ENCODE data around the gene ELL.

The ELL gene

GRCh38 chr19:18473003-18473705 is 48.7 kb downstream of the ELL start:
- no peak for DNase-seq (ENCODE audit: low read depth in 2 of 3, low spot score in 2 of 3)

- DNase-seq (ENCODE audit: low read depth in 2 of 3, low spot score in 2 of 3): no peak
Observed at GRCh38 chr19:18470787-18471186, 51.1 kb downstream of the ELL start.

DNA sequence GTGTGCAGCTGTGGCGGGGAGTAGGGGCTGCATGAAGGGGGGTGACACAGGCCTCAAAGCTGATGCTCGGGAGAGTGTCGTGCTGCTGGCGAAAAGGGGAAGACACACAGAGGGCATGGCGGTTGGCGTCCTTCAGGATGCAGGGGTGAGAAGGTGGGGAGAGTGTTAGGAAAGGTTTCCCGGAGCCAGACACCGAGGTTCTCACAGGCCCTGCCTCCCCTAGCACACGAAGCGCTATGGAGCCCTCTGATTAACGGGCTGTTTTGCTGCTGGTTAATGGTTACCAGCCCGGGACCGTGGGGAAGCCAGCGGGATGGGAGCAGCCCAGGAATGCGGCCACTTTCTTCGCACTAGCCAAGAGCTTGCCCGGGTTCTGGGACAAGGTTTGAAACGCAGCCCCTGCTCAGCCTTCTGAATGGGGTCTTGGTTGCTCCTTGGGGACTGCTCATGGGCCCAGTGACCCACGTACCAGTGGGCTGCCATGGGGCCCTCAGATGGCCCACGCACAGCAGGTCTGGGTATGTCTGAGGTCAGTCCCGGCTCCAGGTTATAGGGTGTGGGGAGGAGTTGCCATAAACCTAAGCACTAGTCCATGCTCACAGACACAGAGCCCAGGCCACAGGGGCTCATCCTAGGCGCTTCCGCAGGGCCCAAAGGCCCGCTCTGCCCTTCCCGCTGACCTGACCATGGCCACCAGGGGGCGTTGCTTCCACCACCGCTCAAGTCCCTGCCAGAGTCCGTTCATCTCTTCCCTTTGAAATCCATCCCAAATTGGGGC is 52.6 kb downstream of the ELL start:
- peak in 2 of 3 experiments; percentile 60 to 71 for DNase-seq (ENCODE audit: low read depth in 2 of 3, low spot score in 2 of 3)

DNA sequence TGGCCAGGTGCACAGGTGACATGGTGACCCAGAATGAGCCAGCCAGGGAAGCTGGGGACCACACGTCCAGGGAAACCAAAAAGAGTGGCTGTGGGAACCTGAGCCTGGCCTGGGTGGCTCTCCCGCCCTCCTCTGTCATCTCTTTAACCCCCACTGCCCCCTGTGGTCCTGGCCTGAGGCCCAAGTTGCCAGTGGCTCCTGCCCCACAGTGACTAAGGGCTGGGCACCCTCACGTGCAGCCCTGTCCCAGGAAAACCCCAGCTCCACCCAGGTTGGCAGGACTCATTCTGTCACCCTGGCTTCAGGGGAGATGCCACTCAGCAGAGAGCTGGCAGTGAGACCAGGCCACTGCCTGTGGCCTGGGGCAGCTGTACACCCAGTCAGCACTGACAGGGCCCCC is 53.4 kb downstream of the ELL start:
- no peak for DNase-seq (ENCODE audit: low read depth in 2 of 3, low spot score in 2 of 3)

GRCh38 chr19:18467978-18468377 is 53.9 kb downstream of the ELL start:
- no peak for DNase-seq (ENCODE audit: low read depth in 2 of 3, low spot score in 2 of 3)

- DNase-seq (ENCODE audit: low read depth in 2 of 3, low spot score in 2 of 3): no peak
Observed at GRCh38 chr19:18466354-18466753, 55.5 kb downstream of the ELL start.

GRCh38 chr19:18465964-18466339 is 55.9 kb downstream of the ELL start:
- DNase-seq (ENCODE audit: low read depth in 2 of 3, low spot score in 2 of 3): no peak

GRCh38 chr19:18465214-18465963 is 56.5 kb downstream of the ELL start:
- DNase-seq (ENCODE audit: low read depth in 2 of 3, low spot score in 2 of 3): no peak

DNA sequence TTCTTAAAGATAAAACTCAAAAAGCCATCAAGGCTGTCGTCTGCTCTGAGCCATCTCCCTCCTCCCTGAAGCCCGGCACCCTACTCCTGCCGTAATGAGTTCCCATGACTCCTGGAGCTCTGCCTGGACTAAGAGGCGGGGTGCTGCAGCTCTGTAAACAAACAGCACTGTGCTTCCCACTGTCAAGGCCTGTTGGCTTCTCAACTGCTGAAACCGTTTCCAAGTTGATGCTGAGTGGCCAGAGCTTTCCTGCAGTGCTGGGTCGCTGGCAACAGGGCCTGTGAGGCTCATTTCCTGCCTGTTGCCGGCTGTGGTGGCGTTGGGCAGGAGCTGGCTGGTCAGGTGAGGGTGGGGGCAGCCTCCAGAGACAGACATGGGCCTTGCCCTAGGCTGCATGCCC is 57.2 kb downstream of the ELL start:
- no peak for DNase-seq (ENCODE audit: low read depth in 2 of 3, low spot score in 2 of 3)

- DNase-seq (ENCODE audit: low read depth in 2 of 3, low spot score in 2 of 3): no peak
Observed at GRCh38 chr19:18461471-18461870, 60.4 kb downstream of the ELL start.

DNA sequence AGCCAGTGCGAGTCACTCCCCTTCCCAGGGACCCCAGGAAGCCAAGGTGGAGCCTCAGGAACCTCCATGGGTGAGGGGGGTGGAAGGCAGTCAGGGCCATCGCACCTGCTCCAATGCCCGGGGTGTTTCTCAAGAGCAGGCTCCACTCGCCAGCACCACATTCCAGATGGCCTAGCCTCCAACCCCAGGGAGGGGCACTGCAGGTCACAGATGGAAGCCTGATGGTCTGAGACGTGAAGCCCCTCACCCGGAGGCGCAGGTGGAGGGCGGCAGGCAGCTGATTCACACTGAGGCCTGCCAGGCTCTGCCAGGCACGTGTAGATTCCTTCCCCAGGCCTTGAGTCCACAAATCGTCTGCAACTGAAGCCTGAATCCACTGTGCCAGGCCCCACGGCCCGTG is 61.0 kb downstream of the ELL start:
- DNase-seq (ENCODE audit: low read depth in 2 of 3, low spot score in 2 of 3): no peak

- DNase-seq (ENCODE audit: low read depth in 2 of 3, low spot score in 2 of 3): no peak
Observed at GRCh38 chr19:18457483-18458331, 64.2 kb downstream of the ELL start.

- no peak for DNase-seq (ENCODE audit: low read depth in 2 of 3, low spot score in 2 of 3)
Observed at GRCh38 chr19:18456974-18457373, 64.9 kb downstream of the ELL start.

GRCh38 chr19:18456279-18456678 is 65.6 kb downstream of the ELL start:
- DNase-seq (ENCODE audit: low read depth in 2 of 3, low spot score in 2 of 3): no peak

GRCh38 chr19:18453269-18454024 is 68.4 kb downstream of the ELL start:
- DNase-seq (ENCODE audit: low read depth in 2 of 3, low spot score in 2 of 3): no peak

DNA sequence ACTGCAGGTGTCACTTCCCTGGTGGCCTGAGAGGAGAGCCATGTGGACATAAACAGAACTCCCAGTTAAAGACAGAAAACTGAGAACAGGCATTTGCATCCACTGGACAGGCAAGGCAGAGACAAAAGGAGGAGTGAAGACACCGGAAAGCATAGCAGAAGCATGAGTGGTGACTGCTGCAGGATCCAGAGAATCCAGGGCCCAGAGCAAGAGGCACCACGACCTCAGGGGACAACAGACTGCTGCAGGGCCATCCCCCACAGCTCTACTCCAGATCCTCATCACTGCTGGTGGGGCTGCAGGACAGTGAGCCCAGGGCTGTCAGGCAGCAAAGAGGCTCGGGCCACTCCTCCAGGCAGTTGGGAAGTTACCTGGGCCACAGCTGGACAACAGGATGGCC is 69.5 kb downstream of the ELL start:
- DNase-seq (ENCODE audit: low read depth in 2 of 3, low spot score in 2 of 3): no peak

DNA sequence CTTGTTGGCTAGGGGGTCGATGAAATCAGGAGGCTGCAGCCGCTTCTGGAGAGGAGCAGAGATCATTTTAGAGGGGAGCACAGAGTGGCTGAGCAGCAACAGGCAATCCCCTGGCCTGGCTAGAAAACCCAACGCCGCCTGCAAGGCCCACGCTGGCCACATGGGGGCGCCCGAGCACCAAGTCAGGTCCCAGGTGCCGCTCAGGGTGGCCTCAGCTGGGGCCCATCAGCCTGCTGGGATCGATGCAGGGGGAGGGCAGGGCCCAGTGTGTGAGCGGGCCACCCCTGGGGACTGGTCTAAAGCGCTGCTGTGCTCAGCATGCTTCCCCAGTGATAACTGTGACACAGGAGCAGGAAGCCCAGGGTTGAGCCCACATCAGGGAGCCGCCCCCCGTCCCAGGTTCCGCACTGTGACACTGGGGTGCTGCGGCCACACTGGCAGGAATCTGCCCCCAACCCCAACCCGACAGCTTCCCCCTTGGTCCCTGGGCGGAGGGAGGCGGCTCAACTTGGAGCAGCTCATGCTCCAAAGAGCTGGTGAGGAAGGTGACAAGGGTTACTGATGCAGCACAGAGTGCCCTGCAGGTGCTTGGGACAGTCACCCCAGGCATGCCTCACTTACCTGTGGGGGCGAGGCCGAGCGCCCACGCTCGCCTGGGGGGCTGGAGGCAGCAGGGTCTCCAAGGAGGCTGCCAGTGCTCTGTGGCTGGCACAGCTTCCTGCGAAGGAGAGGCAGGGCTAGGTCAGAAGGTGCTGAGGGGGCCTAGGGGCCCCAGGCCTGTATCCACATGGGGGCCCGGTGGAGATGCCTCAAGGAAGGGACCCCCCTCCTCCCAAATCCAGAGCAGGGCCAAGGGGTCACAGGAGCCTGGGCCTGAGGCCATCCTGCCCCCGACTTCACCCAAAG is 70.7 kb downstream of the ELL start:
- DNase-seq (ENCODE audit: low read depth in 2 of 3, low spot score in 2 of 3): peak; percentile 68 to 97 (median 97)

- DNase-seq (ENCODE audit: low read depth in 2 of 3, low spot score in 2 of 3): no peak
Observed at GRCh38 chr19:18450021-18450930, 71.6 kb downstream of the ELL start.
